Keratinocyte (primary cell): ENCODE measurements around the gene PCDHAC2.

Experiments
- EZH2 ChIP-seq: IDR thresholded peaks from one replicate; pipeline ENCODE4 v1.6.1; 2012; ENCODE audit warnings: inconsistent platforms, mild to moderate bottlenecking, low read length, moderate library complexity
- TF ChIP-seq, protein P1 (sequence below), 3 experiments: IDR thresholded peaks in 1 of 3; conservative IDR thresholded peaks in 1 of 3; optimal IDR thresholded peaks in 1 of 3; 2 replicates in 2 of 3; 3 replicates in 1 of 3; pipeline versions ENCODE3 to v1.5.1; 2011; ENCODE audit warnings: low read length in 3 of 3, mild to moderate bottlenecking in 3 of 3, moderate library complexity in 2 of 3, control low read depth in 1 of 3, inconsistent platforms in 1 of 3; ENCODE audit not compliant: insufficient read depth in 2 of 3; ENCODE audit errors: extremely low read depth in 1 of 3

- peak; percentile 13 for TF ChIP-seq EZH2
- TF ChIP-seq, protein P1, sequence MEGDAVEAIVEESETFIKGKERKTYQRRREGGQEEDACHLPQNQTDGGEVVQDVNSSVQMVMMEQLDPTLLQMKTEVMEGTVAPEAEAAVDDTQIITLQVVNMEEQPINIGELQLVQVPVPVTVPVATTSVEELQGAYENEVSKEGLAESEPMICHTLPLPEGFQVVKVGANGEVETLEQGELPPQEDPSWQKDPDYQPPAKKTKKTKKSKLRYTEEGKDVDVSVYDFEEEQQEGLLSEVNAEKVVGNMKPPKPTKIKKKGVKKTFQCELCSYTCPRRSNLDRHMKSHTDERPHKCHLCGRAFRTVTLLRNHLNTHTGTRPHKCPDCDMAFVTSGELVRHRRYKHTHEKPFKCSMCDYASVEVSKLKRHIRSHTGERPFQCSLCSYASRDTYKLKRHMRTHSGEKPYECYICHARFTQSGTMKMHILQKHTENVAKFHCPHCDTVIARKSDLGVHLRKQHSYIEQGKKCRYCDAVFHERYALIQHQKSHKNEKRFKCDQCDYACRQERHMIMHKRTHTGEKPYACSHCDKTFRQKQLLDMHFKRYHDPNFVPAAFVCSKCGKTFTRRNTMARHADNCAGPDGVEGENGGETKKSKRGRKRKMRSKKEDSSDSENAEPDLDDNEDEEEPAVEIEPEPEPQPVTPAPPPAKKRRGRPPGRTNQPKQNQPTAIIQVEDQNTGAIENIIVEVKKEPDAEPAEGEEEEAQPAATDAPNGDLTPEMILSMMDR (optimal IDR thresholded peaks at IDR 0.05 in 1 of 3, IDR thresholded peaks at IDR 0.05 in 1 of 3, conservative IDR thresholded peaks at IDR 0.05 in 1 of 3; ENCODE audit: extremely low read depth in 1 of 3, insufficient read depth in 2 of 3, low read length in 3 of 3) = peak in 1 of 3 experiments; percentile 17
Observed at GRCh38 chr5:140966293-140967225, at the start of gene PCDHAC2.
